WTC11 (cell line): ENCODE data around the gene MFSD1.

Experiments used
- CREM ChIP-seq: sonication (generic); formaldehyde crosslinking; IDR thresholded peaks from 2 replicates; pipeline ENCODE4 v1.8.1; 2022; ENCODE audit warnings: mild to moderate bottlenecking, missing genetic modification reagents, moderate library complexity
- ESRRA ChIP-seq: sonication (generic); formaldehyde crosslinking; IDR thresholded peaks from 2 replicates; pipeline ENCODE4 v1.8.1; 2022; ENCODE audit warnings: mild to moderate bottlenecking, missing genetic modification reagents, borderline replicate concordance
- FOXJ3 ChIP-seq: sonication (generic); formaldehyde crosslinking; IDR thresholded peaks from 2 replicates; pipeline ENCODE4 v1.9.0; 2021; ENCODE audit warnings: missing genetic modification reagents, mild to moderate bottlenecking, borderline replicate concordance
- FOXK1 ChIP-seq: sonication (generic); formaldehyde crosslinking; IDR thresholded peaks from 2 replicates; pipeline ENCODE4 v1.8.0; 2022; ENCODE audit warnings: mild to moderate bottlenecking, moderate library complexity, missing genetic modification reagents
- FOXP1 ChIP-seq: sonication (generic); formaldehyde crosslinking; IDR thresholded peaks from 2 replicates; pipeline ENCODE4 v1.8.0; 2022; ENCODE audit warnings: missing genetic modification reagents, mild to moderate bottlenecking, moderate library complexity, borderline replicate concordance
- OVOL2 ChIP-seq: fragments of 250-450 bp; sonication (Bioruptor Pico); IDR thresholded peaks from 2 replicates; pipeline ENCODE4 v1.9.0; 2021; ENCODE audit warnings: mild to moderate bottlenecking, borderline replicate concordance
- TCF7 ChIP-seq: sonication (generic); formaldehyde crosslinking; IDR thresholded peaks from 2 replicates; pipeline ENCODE4 v1.8.0; 2022; ENCODE audit warnings: mild to moderate bottlenecking, low read depth, missing genetic modification reagents, moderate library complexity
- ZNF121 ChIP-seq: sonication (generic); formaldehyde crosslinking; IDR thresholded peaks from 2 replicates; pipeline ENCODE4 v1.8.0; 2023; ENCODE audit warnings: missing genetic modification reagents
- TF ChIP-seq, protein P1 (sequence below): fragments of 200-600 bp; IDR thresholded peaks from 2 replicates; pipeline ENCODE4 v1.8.0; 2022; ENCODE audit warnings: antibody characterized with exemption
- TF ChIP-seq, protein P2 (sequence below): sonication (generic); formaldehyde crosslinking; IDR thresholded peaks from 2 replicates; pipeline ENCODE4 v1.8.0; 2022; ENCODE audit warnings: mild to moderate bottlenecking, missing genetic modification reagents
- TF ChIP-seq, protein P3 (sequence below): sonication (generic); formaldehyde crosslinking; IDR thresholded peaks from 2 replicates; pipeline ENCODE4 v1.8.0; 2023; ENCODE audit warnings: mild to moderate bottlenecking, missing genetic modification reagents
- TF ChIP-seq, protein P4 (sequence below): fragments of 250-450 bp; sonication (Bioruptor Pico); conservative IDR thresholded peaks from 2 replicates; pipeline ENCODE4 v1.9.0; 2021; ENCODE audit warnings: mild to moderate bottlenecking
- TF ChIP-seq, protein P5 (sequence below): sonication (generic); formaldehyde crosslinking; IDR thresholded peaks from 2 replicates; pipeline ENCODE4 v1.8.1; 2023; ENCODE audit warnings: mild to moderate bottlenecking, moderate library complexity, missing genetic modification reagents

DNA sequence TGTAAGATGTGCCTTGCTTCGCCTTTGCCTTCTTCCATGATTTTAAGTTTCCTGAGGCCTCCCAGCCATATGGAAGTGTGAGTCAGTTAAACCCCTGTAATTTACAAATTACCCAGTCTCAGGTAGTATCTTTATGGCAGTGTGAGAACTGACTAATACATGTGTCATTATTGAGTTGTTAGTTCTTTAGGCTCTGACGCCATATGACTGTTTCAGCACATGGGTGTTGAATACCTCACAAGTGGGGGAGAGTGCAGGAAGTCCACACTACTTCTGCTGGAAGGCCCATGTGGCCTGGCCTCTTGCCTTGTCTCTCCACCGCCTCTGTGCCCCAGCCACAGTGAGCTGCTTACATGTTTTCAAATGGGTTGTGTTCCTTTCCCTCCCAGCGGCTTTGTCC, 28.5 kb downstream of the MFSD1 start:
- TF ChIP-seq, protein P1, sequence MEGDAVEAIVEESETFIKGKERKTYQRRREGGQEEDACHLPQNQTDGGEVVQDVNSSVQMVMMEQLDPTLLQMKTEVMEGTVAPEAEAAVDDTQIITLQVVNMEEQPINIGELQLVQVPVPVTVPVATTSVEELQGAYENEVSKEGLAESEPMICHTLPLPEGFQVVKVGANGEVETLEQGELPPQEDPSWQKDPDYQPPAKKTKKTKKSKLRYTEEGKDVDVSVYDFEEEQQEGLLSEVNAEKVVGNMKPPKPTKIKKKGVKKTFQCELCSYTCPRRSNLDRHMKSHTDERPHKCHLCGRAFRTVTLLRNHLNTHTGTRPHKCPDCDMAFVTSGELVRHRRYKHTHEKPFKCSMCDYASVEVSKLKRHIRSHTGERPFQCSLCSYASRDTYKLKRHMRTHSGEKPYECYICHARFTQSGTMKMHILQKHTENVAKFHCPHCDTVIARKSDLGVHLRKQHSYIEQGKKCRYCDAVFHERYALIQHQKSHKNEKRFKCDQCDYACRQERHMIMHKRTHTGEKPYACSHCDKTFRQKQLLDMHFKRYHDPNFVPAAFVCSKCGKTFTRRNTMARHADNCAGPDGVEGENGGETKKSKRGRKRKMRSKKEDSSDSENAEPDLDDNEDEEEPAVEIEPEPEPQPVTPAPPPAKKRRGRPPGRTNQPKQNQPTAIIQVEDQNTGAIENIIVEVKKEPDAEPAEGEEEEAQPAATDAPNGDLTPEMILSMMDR: no peak
- TF ChIP-seq FOXP1 (CRISPR knock-in tag) (no peak), ZNF121 (CRISPR knock-in tag) (no peak), CREM (no peak), FOXK1 (CRISPR knock-in tag) (no peak), TCF7 (CRISPR knock-in tag) (no peak), OVOL2 (CRISPR knock-in tag) (no peak), FOXJ3 (no peak), ESRRA (CRISPR knock-in tag) (no peak)
- TF ChIP-seq, protein P2, sequence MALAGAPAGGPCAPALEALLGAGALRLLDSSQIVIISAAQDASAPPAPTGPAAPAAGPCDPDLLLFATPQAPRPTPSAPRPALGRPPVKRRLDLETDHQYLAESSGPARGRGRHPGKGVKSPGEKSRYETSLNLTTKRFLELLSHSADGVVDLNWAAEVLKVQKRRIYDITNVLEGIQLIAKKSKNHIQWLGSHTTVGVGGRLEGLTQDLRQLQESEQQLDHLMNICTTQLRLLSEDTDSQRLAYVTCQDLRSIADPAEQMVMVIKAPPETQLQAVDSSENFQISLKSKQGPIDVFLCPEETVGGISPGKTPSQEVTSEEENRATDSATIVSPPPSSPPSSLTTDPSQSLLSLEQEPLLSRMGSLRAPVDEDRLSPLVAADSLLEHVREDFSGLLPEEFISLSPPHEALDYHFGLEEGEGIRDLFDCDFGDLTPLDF (CRISPR knock-in tag): no peak
- TF ChIP-seq, protein P3, sequence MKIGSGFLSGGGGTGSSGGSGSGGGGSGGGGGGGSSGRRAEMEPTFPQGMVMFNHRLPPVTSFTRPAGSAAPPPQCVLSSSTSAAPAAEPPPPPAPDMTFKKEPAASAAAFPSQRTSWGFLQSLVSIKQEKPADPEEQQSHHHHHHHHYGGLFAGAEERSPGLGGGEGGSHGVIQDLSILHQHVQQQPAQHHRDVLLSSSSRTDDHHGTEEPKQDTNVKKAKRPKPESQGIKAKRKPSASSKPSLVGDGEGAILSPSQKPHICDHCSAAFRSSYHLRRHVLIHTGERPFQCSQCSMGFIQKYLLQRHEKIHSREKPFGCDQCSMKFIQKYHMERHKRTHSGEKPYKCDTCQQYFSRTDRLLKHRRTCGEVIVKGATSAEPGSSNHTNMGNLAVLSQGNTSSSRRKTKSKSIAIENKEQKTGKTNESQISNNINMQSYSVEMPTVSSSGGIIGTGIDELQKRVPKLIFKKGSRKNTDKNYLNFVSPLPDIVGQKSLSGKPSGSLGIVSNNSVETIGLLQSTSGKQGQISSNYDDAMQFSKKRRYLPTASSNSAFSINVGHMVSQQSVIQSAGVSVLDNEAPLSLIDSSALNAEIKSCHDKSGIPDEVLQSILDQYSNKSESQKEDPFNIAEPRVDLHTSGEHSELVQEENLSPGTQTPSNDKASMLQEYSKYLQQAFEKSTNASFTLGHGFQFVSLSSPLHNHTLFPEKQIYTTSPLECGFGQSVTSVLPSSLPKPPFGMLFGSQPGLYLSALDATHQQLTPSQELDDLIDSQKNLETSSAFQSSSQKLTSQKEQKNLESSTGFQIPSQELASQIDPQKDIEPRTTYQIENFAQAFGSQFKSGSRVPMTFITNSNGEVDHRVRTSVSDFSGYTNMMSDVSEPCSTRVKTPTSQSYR: no peak
- TF ChIP-seq, protein P4, sequence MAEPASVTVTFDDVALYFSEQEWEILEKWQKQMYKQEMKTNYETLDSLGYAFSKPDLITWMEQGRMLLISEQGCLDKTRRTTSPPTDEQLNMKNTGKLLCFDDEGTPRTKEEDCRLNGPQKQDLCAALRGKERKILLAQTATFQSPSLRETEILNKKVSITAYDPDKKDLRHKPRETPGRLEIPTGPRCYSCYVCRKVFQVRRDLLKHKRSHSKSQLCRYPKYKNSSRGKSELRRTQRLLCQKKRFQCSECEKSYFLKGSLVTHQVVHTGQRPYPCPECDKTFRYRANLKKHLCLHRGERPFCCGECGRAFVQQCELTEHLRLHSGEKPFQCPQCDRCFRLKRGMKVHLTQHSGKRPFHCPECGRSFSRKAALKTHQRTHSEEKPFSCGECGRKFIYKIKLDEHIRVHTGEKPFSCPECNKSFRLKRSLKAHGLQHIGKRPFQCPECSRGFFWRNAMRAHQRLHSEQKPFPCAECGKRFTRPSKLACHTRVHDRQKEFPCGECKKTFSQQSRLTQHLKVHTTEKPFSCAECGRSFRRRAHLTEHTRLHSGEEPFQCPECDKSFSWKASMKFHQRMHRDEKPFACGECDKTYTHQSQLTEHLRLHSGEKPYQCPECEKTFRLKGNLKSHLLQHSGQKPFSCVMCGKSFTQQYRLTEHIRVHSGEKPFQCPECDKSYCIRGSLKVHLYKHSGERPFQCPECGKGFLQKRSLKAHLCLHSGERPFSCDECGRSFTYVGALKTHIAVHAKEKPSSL (CRISPR knock-in tag): no peak
- TF ChIP-seq, protein P5, sequence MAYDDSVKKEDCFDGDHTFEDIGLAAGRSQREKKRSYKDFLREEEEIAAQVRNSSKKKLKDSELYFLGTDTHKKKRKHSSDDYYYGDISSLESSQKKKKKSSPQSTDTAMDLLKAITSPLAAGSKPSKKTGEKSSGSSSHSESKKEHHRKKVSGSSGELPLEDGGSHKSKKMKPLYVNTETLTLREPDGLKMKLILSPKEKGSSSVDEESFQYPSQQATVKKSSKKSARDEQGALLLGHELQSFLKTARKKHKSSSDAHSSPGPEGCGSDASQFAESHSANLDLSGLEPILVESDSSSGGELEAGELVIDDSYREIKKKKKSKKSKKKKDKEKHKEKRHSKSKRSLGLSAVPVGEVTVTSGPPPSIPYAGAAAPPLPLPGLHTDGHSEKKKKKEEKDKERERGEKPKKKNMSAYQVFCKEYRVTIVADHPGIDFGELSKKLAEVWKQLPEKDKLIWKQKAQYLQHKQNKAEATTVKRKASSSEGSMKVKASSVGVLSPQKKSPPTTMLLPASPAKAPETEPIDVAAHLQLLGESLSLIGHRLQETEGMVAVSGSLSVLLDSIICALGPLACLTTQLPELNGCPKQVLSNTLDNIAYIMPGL (CRISPR knock-in tag): no peak
